CD4-positive, alpha-beta T cell (primary cell): ENCODE results near the gene BRD9. TPM values are rescaled to one million over a fixed set of nuclear protein-coding genes. Genes with fewer than 3 reads are reported as not detected.
A peak's percentile ranks its signal among the peaks of the same experiment; 100 is the strongest.

Experiments used
- ATAC-seq: fragments of 200-7000 bp; cut with Tn5 transposase; one replicate; pipeline ENCODE4 v1.10.0; 2022; ENCODE audit warnings: mild to moderate bottlenecking; ENCODE audit not compliant: poor library complexity
- CTCF ChIA-PET: fragments of 350-600 bp; sonication (Branson Sonifier 250); formaldehyde crosslinking; loops from one replicate; lab custom pipeline; 2021; ENCODE audit warnings: antibody characterized with exemption, inconsistent platforms; lab: Charles Lee
- POLR2A ChIA-PET: fragments of 350-600 bp; sonication (Branson Sonifier 250); formaldehyde crosslinking; loops from one replicate; lab custom pipeline; 2021; ENCODE audit warnings: antibody characterized with exemption, inconsistent platforms; lab: Charles Lee
- DNase-seq, 14 experiments: peaks; one replicate each; pipeline ENCODE4 v3.0.0-alpha.2; 2013 to 2020; ENCODE audit warnings: mixed read lengths in 2 of 14
- H3K27ac ChIP-seq, 2 donors: one replicate each; pipeline versions ENCODE4 v1.5.1 to v1.7.0; 2013; ENCODE audit warnings: low read length in 2 of 2, low read depth in 1 of 2, mild to moderate bottlenecking in 1 of 2
- H3K27me3 ChIP-seq, 2 experiments: 1 replicate in 1 of 2; 2 replicates in 1 of 2; pipeline versions ENCODE4 v1.6.1 to v1.7.0; 2013; ENCODE audit warnings: low read length in 2 of 2, control low read depth in 1 of 2, mild to moderate bottlenecking in 1 of 2, moderate library complexity in 1 of 2; ENCODE audit not compliant: insufficient read depth in 2 of 2, control insufficient read depth in 1 of 2
- H3K36me3 ChIP-seq: one replicate; pipeline ENCODE4 v1.6.1; 2013; ENCODE audit warnings: low read length, control low read depth; ENCODE audit not compliant: insufficient read depth
- H3K4me1 ChIP-seq: one replicate; pipeline ENCODE4 v1.6.1; 2013; ENCODE audit warnings: low read length, control low read depth; ENCODE audit not compliant: insufficient read depth
- H3K4me3 ChIP-seq: one replicate; pipeline ENCODE4 v1.5.1; 2013; ENCODE audit warnings: mild to moderate bottlenecking, low read length, moderate library complexity
- H3K9me3 ChIP-seq, 2 experiments: 1 replicate in 1 of 2; 2 replicates in 1 of 2; pipeline versions ENCODE4 v1.6.1 to v1.7.0; 2013; ENCODE audit warnings: low read length in 2 of 2, mild to moderate bottlenecking in 2 of 2, control low read depth in 1 of 2, moderate library complexity in 1 of 2; ENCODE audit not compliant: control insufficient read depth in 1 of 2, insufficient read depth in 1 of 2
- H3K27ac Mint-ChIP-seq: one replicate; pipeline ENCODE4 v1.8.0; 2020; ENCODE audit warnings: mixed read lengths
- H3K27me3 Mint-ChIP-seq: one replicate; pipeline ENCODE4 v1.8.0; 2021; ENCODE audit warnings: mixed read lengths
- H3K36me3 Mint-ChIP-seq: one replicate; pipeline ENCODE4 v1.8.0; 2021; ENCODE audit warnings: low read depth, mixed read lengths
- H3K4me1 Mint-ChIP-seq: one replicate; pipeline ENCODE4 v1.8.0; 2021; ENCODE audit warnings: low read depth, mixed read lengths
- H3K4me3 Mint-ChIP-seq: one replicate; pipeline ENCODE4 v1.8.0; 2020; ENCODE audit warnings: mild to moderate bottlenecking, mixed read lengths
- H3K9me3 Mint-ChIP-seq: one replicate; pipeline ENCODE4 v1.8.0; 2020; ENCODE audit warnings: mixed read lengths
- intact Hi-C, 2 experiments: fragments of 100-400 bp; cut with DNase I in 1 of 2; cut with micrococcal nuclease in 1 of 2; formaldehyde crosslinking; loops; one replicate each; pipeline versions ENCODE4 v1.15.1 to v1.9.0; 2023 to 2025; cut with DNase I, micrococcal nuclease
- total RNA-seq, 174 experiments: library from RNA in 2 of 174; stranded (reverse) in 2 of 174; gene quantifications; one replicate each; pipeline ENCODE4 v1.2.3 and lab custom pipeline; 2021 to 2026
- TF ChIP-seq, protein P1 (sequence below): fragments of 200-600 bp; IDR thresholded peaks from one replicate; pipeline ENCODE4 v1.8.0; 2022; ENCODE audit warnings: antibody characterized with exemption, mild to moderate bottlenecking

BRD9 gene
- total RNA-seq, 2 experiments from 2014 or later = 109 TPM

DNA sequence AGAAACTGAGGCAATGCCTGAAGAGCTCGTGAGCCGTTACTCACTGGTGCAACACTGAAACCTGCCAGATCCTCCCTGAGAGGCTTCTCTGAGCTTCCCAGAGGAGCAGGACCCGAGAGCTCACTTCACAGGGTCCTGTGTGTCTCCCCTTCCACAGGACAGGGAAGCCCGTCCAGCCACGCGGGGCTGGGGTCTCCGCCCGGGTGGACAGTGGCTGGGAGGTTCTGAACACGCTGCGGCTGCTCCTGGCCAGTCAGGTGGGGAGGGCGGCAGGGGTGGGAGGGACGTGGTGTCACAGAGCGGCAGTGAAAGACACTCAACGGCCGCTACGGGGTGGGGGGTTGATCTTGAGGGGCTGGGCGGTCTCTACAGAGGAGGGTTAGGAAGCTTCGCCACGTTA lies 41.5 kb downstream of the BRD9 start:
- H3K36me3 ChIP-seq = no peaks in the 10 kb centered on the region
- Mint-ChIP-seq H3K27me3 (peaks cover 8% of the 10 kb centered on the region), H3K9me3 (no peaks in the 10 kb centered on the region), H3K4me3 (no peak overlapping the region), H3K36me3 (no peaks in the 10 kb centered on the region), H3K27ac (no peak overlapping the region), H3K4me1 (peaks cover 10% of the 10 kb centered on the region)
- H3K27me3 ChIP-seq = peaks cover 7 to 9% of the 10 kb centered on the region in 2 experiments
- no peak overlapping the region for H3K4me3 ChIP-seq
- H3K4me1 ChIP-seq = peaks cover 5% of the 10 kb centered on the region
- CTCF ChIA-PET = no interaction called here
- ATAC-seq (no peak), DNase-seq (peak in 1 of 14 experiments; percentile 26)
- TF ChIP-seq, protein P1, sequence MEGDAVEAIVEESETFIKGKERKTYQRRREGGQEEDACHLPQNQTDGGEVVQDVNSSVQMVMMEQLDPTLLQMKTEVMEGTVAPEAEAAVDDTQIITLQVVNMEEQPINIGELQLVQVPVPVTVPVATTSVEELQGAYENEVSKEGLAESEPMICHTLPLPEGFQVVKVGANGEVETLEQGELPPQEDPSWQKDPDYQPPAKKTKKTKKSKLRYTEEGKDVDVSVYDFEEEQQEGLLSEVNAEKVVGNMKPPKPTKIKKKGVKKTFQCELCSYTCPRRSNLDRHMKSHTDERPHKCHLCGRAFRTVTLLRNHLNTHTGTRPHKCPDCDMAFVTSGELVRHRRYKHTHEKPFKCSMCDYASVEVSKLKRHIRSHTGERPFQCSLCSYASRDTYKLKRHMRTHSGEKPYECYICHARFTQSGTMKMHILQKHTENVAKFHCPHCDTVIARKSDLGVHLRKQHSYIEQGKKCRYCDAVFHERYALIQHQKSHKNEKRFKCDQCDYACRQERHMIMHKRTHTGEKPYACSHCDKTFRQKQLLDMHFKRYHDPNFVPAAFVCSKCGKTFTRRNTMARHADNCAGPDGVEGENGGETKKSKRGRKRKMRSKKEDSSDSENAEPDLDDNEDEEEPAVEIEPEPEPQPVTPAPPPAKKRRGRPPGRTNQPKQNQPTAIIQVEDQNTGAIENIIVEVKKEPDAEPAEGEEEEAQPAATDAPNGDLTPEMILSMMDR = no peak
- POLR2A ChIA-PET = no interaction called here
- H3K27ac ChIP-seq = no peak overlapping the region
- intact Hi-C loops = no loop called here
- peaks cover 0 to 11% of the 10 kb centered on the region in 2 experiments for H3K9me3 ChIP-seq

DNA sequence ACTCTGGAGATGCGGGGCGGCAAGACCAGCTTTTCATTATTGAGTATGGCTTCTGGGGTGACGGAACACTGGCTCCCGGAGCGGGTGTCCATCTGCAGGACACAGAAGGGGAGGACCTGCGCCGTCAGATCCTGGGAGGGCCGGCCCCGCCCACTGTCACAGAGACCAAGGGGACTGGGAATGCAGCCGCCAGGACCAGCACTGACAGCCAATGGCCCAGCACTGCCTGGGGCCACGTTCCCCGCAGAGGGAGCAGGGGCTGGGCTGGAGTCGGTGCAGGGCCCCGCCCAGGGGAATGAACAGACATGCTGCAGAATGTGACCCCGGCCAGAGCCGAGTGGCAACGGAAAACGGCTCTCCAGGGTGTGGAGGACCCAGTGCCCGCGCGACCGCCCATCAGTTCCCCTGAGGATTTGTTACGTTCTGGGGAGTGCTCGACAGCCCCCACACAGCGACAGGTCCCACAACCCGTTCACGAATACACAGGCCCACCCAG lies 42.0 kb downstream of the BRD9 start, which contains the start of gene ZDHHC11:
ZDHHC11 (minus strand) TSS at position 476 of the 496 bp plus-strand sequence; CDS start at position 92, 384 bp downstream.
- H3K27me3 Mint-ChIP-seq = peaks cover 8% of the 10 kb centered on the region
- Histone ChIP-seq H3K36me3 (no peaks in the 10 kb centered on the region), H3K27ac (no peak within 1 kb of the TSS), H3K27me3 (peaks cover 7 to 9% of the 10 kb centered on the region in 2 experiments), H3K9me3 (peaks cover 0 to 6% of the 10 kb centered on the region in 2 experiments), H3K4me3 (no peak within 1 kb of the TSS), H3K4me1 (peaks cover 5% of the 10 kb centered on the region)
- no peaks in the 10 kb centered on the region for H3K9me3 Mint-ChIP-seq
- peaks cover 10% of the 10 kb centered on the region for H3K4me1 Mint-ChIP-seq
- ATAC-seq = no peak
- no peak within 1 kb of the TSS for H3K4me3 Mint-ChIP-seq
- H3K27ac Mint-ChIP-seq = no peak within 1 kb of the TSS
- ChIA-PET POLR2A (no interaction called here), CTCF (no interaction called here)
- TF ChIP-seq, protein P1 = no peak
- H3K36me3 Mint-ChIP-seq = no peaks in the 10 kb centered on the region
- intact Hi-C loops = no loop called here
- DNase-seq = peak in 1 of 14 experiments; percentile 27

DNA sequence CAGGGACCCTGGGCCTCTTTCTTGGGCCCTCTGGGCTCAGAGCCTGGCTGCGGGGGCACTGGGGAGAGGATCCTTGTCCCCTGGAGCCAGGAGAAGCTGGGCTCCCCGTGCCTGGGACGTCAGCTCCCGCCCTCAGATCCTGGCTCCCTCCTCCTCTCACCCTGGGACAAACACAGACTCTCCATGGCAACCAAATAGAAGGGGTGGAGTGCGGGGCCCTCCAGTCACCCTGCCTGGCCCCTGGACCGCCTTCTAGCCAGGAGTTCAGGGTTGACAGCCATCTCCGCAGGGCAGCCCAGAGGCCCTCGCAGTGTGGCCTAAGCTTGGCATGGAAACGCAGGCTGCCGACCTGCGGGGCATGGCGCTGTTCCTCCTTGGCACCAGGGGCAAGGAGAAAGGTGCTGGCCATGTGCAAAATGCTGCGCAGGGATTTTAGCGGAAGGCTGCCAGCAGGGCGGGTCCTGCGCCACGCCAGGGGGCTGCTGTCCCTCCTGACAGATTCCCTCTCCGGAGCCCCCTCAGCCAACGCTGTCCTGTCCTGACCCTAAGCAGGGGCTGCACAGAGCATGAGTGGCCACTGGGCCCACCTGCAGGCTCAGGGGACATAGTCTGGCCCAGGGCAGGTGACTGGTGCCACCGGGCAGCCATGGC lies 42.8 kb downstream of the BRD9 start:
- peaks cover 8% of the 10 kb centered on the region for H3K27me3 Mint-ChIP-seq
- no peaks in the 10 kb centered on the region for H3K36me3 ChIP-seq
- H3K27ac ChIP-seq = no peak overlapping the region
- peak; percentile 69 for ATAC-seq
- intact Hi-C loops = no loop called here
- H3K4me3 ChIP-seq = no peak overlapping the region
- CTCF ChIA-PET = no interaction called here
- peaks cover 5% of the 10 kb centered on the region for H3K4me1 ChIP-seq
- peaks cover 10% of the 10 kb centered on the region for H3K4me1 Mint-ChIP-seq
- H3K9me3 Mint-ChIP-seq = no peaks in the 10 kb centered on the region
- H3K36me3 Mint-ChIP-seq = no peaks in the 10 kb centered on the region
- H3K9me3 ChIP-seq = no peaks in the 10 kb centered on the region
- peak in 2 of 14 experiments; percentile 16 to 17 for DNase-seq
- H3K4me3 Mint-ChIP-seq = no peak overlapping the region
- H3K27me3 ChIP-seq = peaks cover 7 to 9% of the 10 kb centered on the region in 2 experiments
- H3K27ac Mint-ChIP-seq = no peak overlapping the region
- POLR2A ChIA-PET = no interaction called here
- TF ChIP-seq, protein P1 = no peak
